Suppressor macrophage treated with lipopolysaccharide for 4 hours (primary cell): ENCODE results near the gene GAPDH.
"Not testable (repeated sequence)": the region's sequence is repeated elsewhere in the genome, so short reads cannot be mapped to it uniquely, and the experiment has no call there.

Experiments used
- DNase-seq: peaks from one replicate; pipeline ENCODE4 v3.0.0-alpha.2; 2020

The GAPDH gene

DNA sequence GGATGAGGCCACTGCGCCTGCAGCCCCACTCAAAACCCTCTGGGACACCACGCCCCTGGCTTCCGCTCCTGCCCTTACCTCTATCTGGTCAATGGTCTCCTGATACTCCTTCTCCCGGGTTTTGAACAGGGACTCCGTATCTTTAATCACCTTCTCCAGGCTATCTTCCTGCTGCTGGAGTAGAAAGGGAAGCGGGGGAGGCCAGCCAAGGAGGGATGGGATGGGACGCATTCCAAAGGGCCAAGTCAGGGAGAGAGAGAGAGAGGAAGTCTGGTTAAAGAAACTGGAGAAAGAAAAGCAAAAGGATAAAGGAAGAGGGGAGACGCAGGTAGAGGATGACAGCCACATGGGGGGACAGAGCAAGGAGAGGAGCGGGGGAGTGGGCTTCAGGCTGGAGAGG lies 13.7 kb downstream of the GAPDH start:
- DNase-seq = no peak

DNA sequence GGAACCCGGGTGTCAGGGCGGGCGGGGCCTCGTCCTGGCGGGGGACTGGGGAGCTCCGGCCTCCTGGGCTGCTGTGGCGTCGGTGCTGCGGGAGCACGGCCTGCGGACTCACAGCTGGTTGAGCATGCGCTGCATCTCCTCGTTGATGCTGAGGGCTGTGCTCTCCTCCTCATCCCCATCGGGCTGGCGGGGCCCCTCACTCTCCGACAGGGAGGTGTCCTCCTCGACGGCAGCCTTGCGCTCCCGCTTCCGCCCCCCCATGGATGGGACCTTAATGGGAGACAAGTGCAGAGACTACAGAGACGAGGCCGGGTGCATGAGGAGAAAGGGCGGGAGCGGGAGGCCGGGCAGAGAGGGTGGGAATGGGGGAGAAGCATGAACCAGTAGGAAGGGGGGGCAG lies 14.2 kb downstream of the GAPDH start:
- DNase-seq = no peak

DNA sequence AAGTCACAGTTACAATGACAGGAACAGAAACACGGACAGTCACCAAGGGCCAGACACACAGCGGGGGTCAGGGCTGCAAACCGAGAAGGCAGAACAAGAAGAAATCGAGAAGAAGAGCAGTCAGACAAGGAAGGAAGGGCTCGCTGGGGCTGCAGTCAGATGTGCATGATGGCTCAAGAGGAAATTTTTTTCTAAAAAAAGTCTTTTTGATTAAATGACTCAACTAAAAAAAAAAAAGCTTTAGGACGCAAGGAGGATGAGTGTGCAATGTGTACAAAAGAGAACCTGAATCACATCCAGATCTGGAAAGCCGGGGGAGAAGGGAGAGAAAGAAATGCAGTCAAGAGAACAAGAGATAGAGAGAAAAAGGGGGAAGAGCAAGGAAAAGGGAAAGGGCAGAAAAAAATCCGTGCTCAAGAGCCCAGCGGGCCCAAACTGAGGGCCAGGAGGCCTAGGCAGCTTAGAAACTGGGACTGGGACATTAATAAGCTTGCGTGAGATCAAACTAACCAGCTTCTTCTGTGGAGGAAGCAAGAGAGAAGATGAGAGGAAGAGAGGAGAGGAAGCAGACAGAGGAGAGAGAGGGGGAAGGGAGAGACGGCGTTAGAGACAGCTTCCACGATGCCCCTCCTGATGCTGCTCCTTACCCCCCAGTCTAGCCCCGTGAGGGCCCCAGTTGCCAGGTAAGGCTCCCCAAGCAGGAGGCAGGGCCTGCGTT lies 14.8 kb downstream of the GAPDH start:
- DNase-seq = peak; percentile 76

DNA sequence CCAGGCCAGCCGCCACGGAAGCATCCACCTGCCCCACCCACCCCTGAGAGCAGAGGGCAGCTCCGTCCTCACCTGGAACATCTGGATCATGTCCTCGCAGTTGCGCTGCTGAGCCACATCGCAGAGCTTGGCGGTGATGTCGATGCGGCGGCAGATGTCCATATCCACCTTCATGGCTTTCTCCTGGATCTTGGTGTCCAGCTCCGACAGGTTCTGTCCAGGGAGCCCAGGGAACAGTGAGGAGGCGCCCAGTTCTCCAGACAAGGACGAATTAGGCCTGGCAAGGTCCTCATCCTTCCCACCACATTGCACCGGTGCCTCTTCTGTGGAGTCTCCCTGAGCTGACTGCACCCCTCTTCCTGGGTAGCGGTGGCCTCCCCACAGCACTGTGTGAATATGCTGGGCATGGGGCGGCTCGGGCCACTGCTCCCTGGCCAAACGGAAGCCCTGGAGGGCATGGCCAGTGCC lies 15.4 kb downstream of the GAPDH start:
- DNase-seq = no peak

DNA sequence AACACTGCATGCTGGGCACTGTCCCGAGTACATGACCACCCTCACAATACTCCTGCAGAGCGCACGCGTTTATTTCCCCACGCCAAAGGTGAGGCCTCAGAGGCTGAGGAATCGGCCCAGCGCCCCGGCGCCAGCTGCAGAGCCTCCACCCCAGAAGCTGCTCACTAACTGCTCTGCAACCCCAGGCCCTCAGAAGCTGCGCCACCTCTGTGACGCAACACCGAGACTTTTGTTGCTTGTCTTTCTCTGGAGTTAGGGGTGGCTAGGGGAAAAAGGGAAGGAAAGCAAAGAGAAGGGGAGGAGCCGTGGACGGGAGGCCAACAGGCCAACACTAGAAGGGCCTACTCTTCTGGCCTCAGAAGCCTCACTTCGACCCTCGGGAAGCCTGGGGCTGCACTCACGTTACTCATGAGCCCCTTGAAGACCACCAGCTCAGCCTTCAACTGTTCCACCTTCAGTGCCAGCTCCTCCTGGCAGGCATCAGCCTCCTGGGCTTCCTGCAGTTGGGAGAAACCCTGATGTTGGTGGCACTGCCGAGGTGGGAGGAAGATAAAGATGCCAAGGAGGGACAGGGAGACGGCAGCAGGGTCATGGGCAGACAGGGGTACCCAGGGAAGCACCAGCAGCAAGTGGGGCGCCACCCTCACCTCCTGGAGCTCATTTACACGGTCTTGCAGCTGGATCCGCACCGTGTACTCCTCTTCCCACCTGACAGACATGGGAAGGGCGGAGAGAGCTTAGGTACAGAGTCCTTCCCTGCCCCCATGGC lies 16.2 kb downstream of the GAPDH start:
- peak; percentile 82 for DNase-seq

DNA sequence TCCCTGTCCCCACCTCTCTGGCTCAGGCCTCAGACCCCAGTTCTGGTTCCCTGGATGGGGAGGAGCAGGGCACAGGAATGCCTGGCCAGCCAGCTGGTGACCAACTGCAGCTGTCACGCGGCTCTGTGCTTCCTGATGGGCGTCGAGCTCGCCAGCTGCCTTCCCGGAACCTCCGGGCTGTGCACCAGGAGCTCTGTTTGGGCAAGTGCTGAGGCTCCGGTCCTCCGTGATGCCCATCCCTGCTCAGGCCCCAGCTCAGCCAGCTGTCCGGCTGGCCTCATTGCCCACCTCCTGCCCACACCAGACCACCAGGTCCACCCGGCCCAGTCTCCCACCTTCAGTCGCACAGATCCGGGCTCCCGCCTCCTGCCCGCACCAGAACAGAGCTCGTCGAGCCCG lies 16.7 kb downstream of the GAPDH start:
- no peak for DNase-seq

DNA sequence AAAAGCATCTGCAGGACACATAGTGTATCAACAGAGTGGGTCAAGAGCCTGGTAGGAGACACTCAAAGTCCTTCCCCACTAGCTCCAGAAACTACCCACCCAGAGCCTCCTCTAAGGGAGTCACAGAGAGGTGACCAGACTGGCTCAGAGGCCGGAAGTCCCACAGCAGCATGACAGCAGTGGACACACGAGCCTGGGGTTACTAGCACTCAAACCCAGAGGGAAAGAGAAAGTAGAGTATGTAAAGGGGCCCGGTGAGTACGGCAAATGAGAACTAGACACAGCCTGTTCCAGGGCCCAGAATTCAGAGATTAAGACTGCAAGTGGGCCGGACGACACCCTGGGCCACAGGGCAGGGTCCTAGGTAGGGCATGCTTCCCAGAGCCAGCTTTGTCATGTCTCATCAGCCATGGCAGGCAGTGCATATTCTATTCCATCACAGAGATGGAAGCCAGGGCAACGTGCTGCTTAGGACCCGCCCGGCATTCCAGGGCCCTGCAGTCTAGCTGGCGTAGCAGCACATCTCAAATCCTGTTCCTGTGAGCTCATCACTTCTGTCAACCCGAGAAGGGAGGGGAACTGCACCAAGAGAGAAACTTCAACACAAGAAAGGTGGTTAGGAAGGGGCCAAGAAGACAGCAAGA lies 17.3 kb downstream of the GAPDH start:
- peak; percentile 71 for DNase-seq

DNA sequence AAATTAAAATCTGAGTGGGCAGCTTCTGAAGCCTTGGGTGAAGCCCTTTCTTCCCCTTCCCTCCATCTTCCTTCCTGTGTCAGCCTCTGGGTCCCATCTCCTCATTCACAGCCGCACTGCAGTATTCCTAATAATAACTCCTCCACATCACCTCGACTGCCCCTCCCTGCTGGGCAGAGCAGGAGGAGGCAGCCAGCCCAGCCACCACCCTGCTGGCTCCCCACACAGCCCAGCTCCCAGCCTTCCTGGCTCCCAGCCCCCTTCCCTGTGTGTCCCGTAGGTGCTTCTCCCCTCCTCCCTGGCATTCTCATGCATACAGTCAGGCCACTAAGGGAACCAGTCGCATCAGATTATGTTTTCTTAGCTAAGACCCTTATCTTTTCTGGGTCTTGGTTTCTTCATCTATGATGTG lies 17.8 kb downstream of the GAPDH start:
- no peak for DNase-seq

DNA sequence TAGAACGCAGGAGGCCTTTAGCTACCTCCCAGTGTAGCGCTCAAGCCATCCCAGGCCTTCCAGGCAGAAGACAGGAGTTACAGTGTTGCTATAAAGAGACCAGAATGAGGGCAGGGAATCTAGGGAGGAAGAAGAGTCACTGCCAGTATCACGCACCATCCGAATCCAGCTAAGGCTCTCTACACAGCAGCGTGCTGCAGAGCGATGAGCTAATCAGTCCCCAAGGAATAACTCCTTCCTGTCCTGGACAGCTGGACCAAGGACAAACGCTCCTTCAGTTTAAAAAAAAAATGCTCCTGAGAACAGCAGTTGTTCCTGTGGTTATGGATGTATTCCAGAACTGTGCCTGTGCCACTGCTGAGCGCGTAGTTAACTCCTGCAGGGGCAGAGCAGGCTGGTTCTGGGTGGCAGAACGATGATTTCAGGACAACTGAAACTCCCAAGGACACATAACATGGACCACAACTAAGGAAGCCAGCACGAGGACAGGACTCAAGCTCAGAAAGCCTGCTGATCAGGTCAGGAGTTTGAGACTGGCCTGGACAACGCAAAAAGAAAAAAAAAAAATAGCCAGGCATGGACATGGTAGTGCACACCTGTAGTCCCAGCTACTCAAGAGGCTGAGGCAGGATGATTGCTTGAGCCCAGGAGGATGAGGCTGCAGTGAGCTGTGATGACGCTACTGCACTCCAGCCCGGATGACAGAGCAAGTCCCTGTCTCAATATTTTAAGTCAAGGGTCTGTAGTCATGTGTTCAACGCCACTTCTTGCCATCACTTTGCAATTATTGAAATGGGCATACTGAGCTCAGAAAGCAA lies 18.9 kb downstream of the GAPDH start:
- no peak for DNase-seq

DNA sequence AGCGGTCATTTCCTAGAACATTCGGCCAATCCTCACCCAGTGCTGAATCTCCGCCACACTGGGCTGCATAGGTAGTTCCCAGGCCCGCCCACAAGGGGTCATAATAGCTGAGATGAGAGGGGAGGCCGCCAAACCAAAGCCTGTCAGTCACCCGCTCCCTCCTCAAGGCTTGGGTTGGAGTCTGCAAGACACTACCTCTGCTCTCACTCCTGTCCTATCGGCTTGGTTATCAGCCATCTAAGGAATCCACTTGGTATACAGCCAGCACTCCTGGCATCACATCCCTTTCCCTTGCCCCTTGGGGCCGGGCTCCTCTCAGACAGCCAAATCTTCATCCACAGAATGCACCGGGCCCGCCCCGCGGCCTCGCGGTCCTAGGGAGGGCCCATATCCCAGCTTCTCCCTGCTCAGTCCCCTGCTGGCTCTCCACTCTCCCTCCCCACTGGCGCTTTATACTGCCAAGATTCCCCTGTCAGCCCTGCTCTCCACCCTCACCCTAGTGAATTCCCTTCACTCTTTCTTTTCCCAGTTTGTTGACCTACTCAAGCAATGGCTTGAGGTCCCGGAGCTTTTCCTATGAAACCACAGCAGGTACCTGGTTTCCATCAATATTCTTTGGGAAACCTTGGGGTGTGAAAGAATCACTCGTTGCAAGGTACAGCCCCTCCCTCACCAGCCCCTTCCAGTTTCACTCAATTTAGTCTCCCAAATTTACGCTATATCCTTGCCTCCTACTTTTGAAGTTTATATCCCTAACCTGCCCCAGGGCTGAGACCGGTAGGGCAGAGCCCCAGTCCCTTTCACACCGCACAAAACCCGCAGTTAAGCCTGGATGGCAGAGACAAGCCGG lies 20.1 kb downstream of the GAPDH start:
- peak; percentile 83 for DNase-seq

DNA sequence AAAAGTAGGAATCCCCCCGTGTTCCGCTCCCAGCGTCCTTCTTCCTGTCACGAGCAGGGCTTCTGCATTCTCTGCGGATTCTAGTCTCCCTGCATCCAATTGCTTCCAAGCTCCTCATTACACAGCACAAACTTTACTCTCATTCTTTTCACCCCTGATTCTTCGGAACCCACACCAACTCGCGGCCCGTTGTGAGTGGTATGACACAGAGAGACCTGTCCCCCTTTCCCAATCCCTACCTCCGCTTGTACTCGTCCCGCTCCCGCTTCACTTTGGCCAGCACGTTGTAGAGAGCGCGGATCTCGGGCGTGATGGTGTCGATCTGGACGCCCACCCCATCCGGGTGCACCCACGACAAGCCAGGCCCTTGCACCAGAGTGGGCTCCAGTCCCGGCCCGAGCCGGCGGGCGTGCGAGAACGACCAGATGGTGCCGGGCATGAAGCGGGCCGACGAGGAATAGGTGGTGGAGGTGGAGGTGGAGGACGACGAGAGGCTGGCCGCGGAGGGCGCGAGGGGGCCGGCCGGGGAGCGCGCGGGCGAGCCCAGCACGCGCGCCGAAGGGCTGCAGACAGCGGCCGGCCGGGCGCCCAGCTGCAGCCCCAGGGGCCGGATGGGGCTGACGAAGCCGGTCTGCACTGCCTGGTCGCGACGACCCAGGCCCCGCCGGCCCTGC lies 20.8 kb downstream of the GAPDH start:
- peak; percentile 59 for DNase-seq

DNA sequence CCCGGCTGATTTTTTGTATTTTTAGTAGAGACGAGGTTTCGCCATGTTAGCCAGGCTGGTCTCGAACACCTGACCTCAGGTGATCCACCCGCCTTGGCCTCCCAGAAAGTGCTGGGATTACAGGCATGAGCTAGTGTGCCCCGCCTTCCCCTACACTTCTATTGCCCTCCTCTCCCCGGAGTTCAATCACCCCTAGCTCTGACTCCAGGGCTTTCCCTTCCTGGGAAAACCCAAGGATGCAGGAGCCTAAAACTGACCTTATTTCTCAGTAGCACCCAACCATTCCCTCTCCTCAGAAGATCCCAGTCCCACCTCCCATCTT lies 22.1 kb downstream of the GAPDH start:
- not testable (repeated sequence) for DNase-seq

DNA sequence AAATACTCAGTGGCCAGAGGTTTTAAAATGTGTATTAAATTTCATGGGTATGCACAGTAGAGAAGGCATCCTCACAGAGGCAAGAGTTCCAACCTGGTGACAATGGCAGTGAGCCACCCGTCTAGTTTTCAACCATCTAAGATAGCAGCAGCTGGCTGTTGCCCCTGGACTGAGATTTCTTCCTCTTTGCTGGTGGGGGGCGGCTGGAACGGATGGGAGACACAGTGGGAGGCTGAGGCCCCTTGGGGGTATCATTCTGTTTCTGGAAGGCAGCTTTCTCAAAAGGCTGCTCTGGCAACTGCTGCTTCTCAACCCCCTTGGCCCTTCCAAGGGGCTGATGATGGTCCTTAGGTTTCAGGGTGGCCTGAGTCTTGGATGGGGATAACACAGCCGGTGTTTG lies 22.5 kb downstream of the GAPDH start:
- DNase-seq = no peak

DNA sequence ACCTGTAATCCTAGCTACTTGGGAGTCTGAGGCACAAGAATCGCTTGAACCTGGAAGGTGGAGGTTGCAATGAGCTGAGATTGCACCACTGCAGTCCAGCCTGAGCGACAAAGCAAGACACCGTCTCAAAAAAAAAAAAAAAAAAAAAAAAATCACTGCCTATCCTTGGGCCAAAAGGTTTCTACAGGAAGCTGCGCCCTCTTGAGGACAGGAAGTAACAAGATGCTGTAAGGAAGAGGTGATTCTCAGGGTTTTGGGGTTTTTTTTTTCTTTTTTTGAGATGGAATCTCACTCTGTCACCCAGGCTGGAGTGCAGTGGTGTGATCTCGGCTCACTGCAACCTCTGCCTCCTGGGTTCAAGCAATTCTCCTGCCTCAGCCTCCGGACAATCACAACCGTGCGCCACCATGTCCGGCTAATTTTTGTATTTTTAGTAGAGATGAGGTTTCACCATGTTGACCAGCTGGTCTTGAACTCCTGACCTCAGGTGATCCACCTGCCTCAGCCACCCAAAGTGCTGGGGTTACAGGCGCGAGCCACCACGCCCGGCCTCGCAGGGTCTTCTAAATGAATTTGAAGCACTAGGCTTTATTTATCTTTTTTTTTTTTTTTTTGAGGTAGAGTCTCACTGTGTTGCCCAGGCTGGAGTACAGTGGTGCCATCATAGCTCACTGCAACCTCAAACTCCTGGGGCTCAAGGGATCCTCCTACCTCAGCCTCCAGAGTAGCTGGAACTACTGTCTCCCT lies 23.9 kb downstream of the GAPDH start:
- DNase-seq = peak; percentile 70

DNA sequence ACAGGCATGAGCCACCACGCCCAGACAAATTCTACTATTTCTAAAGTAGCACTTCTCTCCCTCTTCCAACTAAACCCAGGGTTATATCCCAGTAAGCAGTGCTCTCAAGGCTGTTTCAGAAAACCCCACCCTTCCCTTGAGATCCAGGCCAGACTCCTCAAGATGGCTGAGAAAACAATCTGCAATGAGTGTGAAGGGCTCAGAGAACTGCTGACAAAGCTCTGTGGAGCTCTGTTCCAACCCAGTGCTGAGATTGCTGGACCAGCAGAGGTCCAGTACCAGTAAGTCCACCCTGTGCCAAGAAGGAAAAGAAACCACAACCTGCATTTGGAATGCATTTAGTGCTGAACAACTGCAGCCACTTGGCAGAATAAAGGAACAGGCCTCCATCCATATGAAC lies 25.2 kb downstream of the GAPDH start:
- DNase-seq = no peak

DNA sequence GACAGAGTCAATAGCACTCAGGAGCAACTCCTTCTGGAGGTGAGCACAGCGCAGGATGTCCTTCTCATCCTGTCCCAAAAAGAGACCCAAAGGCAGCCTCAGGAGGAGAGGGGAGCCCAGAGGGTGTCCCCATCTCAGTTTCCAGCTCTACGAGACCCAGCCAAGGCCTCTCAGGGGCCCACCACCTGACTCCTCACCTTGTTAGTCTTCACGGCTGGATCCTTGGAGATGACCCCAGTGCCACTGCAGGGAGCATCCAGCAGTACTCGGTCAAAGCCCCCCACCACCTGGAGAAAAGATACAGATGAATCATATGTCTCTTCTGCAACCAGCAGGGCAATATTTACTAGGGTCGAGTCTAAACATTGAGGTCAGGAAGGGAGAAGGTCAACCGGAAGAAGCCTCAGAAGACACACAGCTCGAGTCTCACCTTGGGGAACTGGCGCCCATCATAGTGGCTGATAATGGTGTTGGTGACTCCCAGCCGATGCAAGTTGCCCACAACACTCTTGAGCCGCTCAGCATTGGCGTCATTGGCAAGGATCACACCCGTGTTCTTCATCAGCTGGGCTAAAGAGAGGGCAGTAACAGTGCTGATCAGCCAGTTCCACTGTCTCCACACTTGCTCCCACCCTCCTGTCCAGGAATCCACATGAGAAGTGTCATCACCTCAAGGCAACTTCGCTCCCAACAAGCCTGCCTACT lies 26.3 kb downstream of the GAPDH start:
- no peak for DNase-seq

DNA sequence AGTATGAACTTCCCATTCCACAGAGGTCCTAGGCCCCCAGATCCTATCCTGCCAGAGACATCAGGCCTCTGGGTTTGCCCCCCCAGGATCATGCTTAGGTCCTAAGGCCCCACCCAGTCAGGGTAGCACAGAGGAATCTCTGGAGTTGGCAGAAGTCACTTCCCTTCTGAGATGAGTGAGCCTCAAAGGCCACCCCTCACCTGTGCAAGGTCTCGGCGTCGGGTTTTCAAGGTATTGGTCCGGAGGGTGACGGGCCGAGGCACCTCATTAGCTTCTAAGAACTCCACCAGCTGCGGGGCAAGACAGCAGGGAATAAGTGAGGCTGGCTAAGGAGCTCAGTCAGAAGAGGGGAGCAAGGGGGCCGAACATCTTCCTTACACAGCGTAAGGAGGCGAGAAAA lies 28.6 kb downstream of the GAPDH start:
- no peak for DNase-seq

DNA sequence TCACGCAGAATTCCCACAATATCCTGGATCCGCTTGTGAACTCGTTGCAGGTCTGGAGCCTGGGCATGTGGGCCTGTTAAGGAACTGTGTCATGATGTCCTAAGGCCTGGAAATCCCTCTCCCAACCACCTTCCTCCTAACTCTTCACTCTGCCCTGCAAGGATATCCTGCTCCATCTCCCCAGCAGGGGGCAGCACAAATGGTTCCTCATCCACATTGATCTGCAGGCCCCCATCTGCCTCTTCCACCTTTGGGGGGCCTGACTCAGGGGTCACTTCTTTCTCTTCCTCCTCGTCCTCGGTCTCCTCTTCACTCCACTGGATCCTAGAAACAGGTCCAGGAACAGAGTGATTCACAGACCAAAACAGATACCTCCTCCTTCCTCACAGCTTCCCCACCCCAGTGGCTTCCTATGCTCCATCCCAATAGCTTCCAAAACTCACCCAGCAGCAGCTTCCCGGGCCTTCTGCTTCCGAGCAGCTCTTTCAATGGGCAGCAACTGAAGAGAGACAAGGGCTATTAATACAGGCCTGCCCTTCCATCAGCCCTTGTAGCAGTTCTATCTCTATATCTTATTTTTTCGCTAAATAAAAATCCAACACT lies 29.2 kb downstream of the GAPDH start:
- DNase-seq = peak; percentile 72

DNA sequence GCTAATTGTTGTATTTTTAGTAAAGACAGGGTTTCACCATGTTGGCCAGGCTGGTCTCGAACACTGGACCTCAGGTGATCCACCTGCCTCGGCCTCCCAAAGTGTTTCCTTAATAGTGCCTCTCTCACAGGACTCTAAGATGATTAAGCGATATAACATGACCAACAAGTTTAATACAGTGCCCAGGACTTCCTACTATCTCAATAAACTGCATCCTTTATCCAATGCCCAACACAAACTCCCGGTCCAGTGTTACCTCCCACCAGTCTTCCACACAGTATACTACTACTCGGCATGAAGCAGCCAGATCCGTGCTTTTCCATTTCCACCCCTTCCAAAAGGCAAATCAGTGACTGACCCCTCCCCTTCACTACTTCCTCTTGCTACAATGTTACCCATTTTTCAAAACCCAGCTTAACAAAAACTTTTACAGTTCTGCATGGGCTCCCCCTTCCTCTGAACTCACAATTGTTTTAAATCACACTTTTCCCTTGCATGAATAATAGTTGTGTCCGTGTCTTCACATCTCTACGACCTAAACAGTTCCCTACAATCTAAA lies 32.9 kb downstream of the GAPDH start:
- peak; percentile 42 for DNase-seq
